ENCODE data around the gene PPAN.
A peak's percentile ranks its signal among the peaks of the same experiment; 100 is the strongest.

Gene PPAN

GRCh38 chr19:10092648-10093294, 13.4 kb upstream of the PPAN start:
- DNase-seq (ENCODE audit: insufficient read length, low spot score) (no peak), FAIRE-seq (no peak)

- FAIRE-seq: no peak
- DNase-seq (ENCODE audit: insufficient read length, low spot score): no peak
Measured at GRCh38 chr19:10093295-10094186, 12.6 kb upstream of the PPAN start.

- FAIRE-seq (no peak), DNase-seq (ENCODE audit: insufficient read length, low spot score) (no peak)
Measured at GRCh38 chr19:10095622-10095947, 10.6 kb upstream of the PPAN start.

- FAIRE-seq: peak; percentile 87
- peak; percentile 94 for DNase-seq (ENCODE audit: insufficient read length, low spot score)
Measured at GRCh38 chr19:10095948-10096614, 10.1 kb upstream of the PPAN start.

GRCh38 chr19:10096615-10096963, 9.6 kb upstream of the PPAN start:
- no peak for FAIRE-seq
- DNase-seq (ENCODE audit: insufficient read length, low spot score): no peak

- DNase-seq (ENCODE audit: insufficient read length, low spot score): no peak
- FAIRE-seq: peak; percentile 70
Measured at GRCh38 chr19:10100163-10100785, 5.9 kb upstream of the PPAN start.

- FAIRE-seq (peak; percentile 95), DNase-seq (ENCODE audit: insufficient read length, low spot score) (no peak)
Measured at GRCh38 chr19:10102787-10103236, 3.4 kb upstream of the PPAN start.

- no peak for FAIRE-seq
Measured at GRCh38 chr19:10104130-10104513, 2.0 kb upstream of the PPAN start.

GRCh38 chr19:10104665-10105508, 1.3 kb upstream of the PPAN start:
- DNase-seq (ENCODE audit: insufficient read length, low spot score) (no peak), FAIRE-seq (no peak)

More at GRCh38 chr19:10104130-10104513, 2.0 kb upstream of the PPAN start:
- no peak for DNase-seq (ENCODE audit: insufficient read length, low spot score)

GRCh38 chr19:10105509-10106099, 558 bp upstream of the PPAN start:
- FAIRE-seq (no peak), DNase-seq (ENCODE audit: insufficient read length, low spot score) (no peak)

GRCh38 chr19:10107254-10107653, 1.1 kb downstream of the PPAN start:
- DNase-seq (ENCODE audit: insufficient read length, low spot score) (no peak), FAIRE-seq (no peak)

GRCh38 chr19:10107817-10108367, 1.7 kb downstream of the PPAN start:
- FAIRE-seq (no peak), DNase-seq (ENCODE audit: insufficient read length, low spot score) (no peak)

- DNase-seq (ENCODE audit: insufficient read length, low spot score) (no peak), FAIRE-seq (no peak)
Measured at GRCh38 chr19:10109528-10109927, 3.4 kb downstream of the PPAN start.

- FAIRE-seq (no peak), DNase-seq (ENCODE audit: insufficient read length, low spot score) (no peak)
Measured at GRCh38 chr19:10110076-10110971, 4.2 kb downstream of the PPAN start.

- DNase-seq (ENCODE audit: insufficient read length, low spot score): no peak
- no peak for FAIRE-seq
Measured at GRCh38 chr19:10110972-10111317, 4.8 kb downstream of the PPAN start.

GRCh38 chr19:10111405-10111811, 5.2 kb downstream of the PPAN start, which contains the start of gene P2RY11:
Gene P2RY11 (plus strand): TSS chr19:10111693. CDS start chr19:10111722, 29 bp downstream.
- no peak for DNase-seq (ENCODE audit: insufficient read length, low spot score)
- FAIRE-seq: no peak

GRCh38 chr19:10112037-10112761, 6.0 kb downstream of the PPAN start:
- DNase-seq (ENCODE audit: insufficient read length, low spot score): no peak
- FAIRE-seq: peak; percentile 72

All from GM19239 (cell line).